Loucy (cell line): Measurements from ENCODE around the gene PMEL.

ENCODE experiments used
- CTCF ChIP-seq: fragments of 200-600 bp; sonication (generic); conservative IDR thresholded peaks from 2 replicates; pipeline ENCODE4 v1.5.1; 2014; ENCODE audit warnings: mild to moderate bottlenecking, antibody characterized with exemption, low read length
- EZH2phosphoT487 ChIP-seq: fragments of 200-600 bp; IDR thresholded peaks from 2 replicates; pipeline ENCODE4 v1.6.1; 2018; ENCODE audit warnings: antibody characterized with exemption, mild to moderate bottlenecking, moderate library complexity, borderline replicate concordance

GRCh38 chr12:55938826-55939501 lies 26.9 kb downstream of the PMEL start:
- TF ChIP-seq CTCF (no peak), EZH2phosphoT487 (no peak)
